GM19240 (cell line): Measurements from ENCODE around the gene NBAS.
"Not testable (repeated sequence)": the region's sequence is repeated elsewhere in the genome, so short reads cannot be mapped to it uniquely, and the experiment has no call there.

ENCODE experiments used
- DNase-seq: peaks from one replicate; pipeline ENCODE4 v3.0.0; 2011; ENCODE audit warnings: low spot score; ENCODE audit not compliant: insufficient read length

NBAS gene

DNA sequence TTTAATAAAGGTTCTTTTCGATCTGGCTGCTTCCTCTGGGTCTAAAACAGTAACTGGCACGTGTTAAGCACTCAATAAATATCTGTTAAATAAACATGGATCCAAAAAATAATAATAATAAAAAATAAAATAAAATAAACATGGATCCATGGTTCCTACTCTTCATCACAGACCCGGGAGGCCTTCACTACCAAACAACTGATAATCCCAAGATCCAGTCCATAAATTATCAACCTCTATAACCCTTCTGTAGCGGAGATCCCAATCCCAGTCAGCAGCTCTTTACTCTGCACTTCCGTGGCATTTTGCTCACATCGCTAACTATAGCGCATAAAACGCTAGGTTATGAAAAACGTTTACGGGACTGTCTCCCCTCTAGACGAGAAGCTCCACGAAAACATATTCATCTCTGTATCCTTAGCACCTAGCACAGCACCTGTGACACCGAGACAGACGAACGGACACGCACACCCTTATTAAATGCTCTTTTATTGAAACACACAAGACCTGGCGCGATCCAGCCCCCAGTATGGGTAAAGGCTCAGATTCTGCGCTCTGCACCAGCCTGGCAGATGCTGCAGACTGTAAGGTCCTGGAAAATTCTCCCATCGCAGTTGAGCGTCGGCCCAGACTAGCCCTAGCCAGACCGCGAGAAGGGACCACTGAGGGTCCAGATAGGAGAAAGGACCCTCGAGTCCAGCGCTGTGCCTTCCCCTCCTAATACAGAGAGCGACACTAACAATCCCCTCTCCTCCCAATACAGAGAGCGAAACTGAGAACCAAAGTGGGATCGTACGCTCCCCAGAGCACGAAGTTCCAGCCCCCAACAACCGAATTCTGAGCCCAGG is 770 bp downstream of the NBAS start:
- no peak for DNase-seq

DNA sequence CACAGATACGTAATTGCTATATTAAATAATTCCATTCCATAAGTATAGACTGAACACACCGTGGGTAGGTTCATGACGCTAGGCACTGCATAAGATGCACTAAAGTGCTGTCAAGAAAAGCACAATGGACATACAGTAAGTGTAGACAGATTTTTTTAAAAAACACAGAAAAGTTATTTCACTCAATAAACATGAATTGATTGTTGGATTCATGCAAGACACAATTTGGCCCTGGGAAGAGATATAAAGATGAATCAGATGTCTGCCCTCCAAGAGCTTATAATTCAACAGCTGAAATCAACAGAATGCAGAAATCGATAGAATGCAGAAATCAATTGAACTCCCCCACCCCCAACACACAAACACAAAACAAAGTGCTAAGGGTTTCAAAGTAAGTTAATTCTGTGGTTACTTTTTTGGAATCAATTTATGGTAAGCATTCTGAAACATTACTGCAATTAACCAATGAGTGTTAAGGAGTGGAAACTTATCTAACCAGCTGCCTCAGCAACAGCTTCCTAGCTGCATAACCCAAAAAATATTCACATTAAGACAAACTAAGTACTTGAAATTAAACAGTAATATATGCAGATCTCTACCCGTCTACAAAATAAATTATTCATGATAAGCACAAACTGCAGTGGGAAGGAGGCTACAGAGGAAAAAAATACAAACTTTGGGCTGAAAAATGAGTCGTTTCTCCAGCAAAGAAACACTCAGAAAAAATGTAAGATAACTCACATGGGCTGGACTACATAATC is 1.6 kb downstream of the NBAS start:
- DNase-seq, result no peak

- no peak for DNase-seq
Observed at GRCh38 chr2:15557887-15558311, 3.2 kb downstream of the NBAS start.

DNA sequence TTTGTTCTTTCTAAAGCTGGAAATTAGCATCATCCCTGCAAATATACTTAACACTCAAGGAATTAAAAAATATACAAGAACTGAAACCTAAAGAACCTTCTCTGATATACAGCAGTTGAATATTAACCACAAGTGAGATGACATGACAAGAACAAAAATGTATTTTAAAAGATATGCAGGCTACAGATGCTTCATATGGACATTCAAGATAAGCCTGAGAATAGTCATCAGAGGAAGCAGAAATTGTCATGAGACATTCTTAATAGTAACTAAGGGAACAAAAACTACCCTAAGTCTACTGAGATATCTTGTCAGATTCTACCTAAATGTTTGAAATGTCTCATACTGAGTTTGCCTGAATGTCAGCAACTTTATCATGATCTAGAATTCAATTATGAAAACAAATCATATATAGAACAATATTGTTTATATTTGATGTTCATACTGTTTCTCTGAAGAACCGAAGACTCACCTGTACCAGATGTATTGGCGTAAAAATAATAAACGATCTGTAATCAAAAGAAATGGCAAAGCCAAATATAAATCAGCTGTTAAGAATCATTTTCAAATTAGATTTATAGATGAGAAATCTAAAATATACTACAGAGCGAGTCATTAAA is 4.7 kb downstream of the NBAS start:
- DNase-seq, result no peak

DNA sequence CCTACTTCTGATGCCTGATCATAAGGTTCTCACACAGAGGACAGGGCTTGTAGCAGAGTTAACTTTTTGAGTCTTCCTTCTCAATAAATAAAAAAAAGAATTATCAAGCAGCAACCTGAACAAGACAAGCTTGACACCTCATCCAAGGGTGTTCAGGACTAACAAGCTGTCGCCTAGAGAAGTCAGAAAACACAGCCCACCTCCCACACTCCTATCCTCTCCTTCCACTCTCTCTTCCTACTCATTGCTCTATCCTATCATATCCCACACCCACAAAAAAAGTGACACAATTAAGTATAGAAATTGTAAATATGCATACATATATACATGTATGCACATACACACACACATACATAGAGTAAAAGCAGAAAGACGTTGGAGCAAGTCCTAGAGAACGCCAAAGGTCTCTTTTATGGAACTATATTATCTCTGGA is 5.4 kb downstream of the NBAS start:
- DNase-seq, result no peak

DNA sequence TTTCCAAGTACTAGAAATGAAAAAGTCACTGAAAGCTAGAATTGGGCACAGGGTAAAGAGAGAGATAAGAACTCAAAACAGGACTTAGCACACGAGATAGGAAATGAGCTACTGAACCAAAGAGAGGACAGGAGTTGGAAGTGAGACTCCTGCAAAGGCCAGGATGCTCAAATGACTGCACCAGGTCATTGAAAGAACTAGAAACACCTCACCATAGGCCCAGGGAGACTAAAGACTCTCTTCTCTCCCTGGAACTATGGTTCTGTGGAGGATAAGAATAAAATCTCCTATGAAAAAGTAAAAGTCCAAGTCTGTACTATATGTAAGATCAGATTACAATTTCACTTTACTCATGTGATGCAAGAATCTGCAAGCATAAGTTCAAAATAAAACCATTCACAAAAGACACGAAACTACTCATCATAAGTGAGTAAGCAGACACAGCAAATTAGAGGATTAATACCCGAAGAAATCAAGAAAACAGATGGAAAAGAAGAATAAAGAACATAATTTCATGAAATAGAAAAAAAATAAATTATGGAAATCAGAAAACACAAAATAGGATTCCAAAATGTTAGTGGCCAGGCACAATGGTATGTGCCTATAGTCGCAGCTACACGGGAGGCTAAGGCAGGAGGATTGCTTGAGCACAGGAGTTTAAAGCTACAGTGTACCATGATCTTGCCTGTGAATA is 6.5 kb downstream of the NBAS start:
- DNase-seq, result no peak

- no peak for DNase-seq
Observed at GRCh38 chr2:15553951-15554350, 7.2 kb downstream of the NBAS start.

- DNase-seq, result no peak
Observed at GRCh38 chr2:15553519-15553918, 7.6 kb downstream of the NBAS start.

- no peak for DNase-seq
Observed at GRCh38 chr2:15548974-15549373, 12.2 kb downstream of the NBAS start.

DNA sequence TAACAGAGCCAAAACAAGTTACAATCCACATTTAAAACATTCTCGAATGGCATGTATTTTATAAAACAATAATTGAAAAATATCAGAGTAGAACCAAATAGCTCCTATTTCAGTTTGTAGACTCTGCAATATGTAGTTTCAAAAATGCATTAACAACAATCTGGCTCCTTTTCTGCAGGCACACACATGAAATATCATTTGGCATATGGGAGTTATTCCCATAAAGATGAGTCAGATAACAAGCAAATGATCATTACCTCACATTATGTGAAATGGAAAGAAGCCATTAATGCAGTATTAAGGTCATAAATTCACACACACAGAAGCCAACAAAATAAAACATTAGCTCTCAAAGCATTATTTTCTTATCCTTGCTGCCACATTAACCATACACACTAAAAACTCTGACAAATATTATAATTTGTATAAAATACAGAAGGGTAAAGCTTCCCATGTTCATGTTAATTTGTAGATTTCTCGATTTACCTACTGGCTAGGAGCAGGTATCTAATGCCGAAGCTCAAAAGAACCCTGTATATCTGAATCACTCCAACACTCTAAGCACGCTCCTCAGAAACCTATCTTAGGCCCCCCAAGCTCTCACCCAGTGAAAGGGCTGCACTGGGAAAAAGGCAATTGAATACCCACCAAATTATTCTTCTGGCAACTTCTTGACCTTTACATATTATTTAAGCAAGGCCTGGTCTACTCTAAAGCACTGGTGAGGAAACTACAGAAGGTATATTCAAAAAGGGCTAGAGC is 13.8 kb downstream of the NBAS start:
- DNase-seq, result no peak

- no peak for DNase-seq
Observed at GRCh38 chr2:15546297-15547098, 14.6 kb downstream of the NBAS start.

DNA sequence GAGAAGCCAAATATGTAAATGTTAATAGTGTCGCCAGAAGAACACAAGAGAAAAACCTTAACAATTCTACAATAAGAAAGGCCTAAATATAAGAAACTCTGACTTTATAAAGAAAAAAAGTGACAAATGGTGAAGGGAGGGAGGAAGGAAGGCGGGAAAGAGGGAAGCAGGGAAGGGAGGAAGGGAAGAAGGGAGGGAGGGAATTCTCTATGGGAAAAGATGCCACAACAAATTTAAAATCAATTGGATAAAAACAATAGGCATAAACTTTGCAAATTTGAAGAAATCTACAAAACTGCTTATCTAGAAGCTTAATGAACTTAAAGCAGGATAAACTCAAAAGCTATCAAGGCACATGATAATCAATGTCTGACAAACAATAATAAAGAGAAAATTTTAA is 16.9 kb downstream of the NBAS start:
- DNase-seq, result no peak

- no peak for DNase-seq
Observed at GRCh38 chr2:15543541-15543940, 17.6 kb downstream of the NBAS start.

DNA sequence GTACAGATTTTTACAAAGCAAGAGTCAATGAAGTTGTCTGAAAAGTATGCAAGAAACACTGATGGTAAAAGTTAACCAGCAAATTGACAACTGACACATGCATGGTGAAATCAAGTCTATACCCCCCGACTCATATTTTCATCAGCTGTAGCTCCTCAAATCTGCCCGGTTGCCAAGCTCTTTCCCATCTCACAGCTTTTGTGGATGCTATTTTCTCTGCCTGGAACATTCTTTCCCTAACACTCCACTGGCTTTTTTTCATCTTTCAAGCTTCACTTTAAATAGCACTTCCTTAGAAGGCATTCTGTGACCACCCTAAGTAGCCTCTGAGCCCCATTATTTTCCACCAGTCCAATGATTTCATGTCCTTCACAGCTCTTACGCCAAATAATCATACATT is 18.1 kb downstream of the NBAS start:
- no peak for DNase-seq

DNA sequence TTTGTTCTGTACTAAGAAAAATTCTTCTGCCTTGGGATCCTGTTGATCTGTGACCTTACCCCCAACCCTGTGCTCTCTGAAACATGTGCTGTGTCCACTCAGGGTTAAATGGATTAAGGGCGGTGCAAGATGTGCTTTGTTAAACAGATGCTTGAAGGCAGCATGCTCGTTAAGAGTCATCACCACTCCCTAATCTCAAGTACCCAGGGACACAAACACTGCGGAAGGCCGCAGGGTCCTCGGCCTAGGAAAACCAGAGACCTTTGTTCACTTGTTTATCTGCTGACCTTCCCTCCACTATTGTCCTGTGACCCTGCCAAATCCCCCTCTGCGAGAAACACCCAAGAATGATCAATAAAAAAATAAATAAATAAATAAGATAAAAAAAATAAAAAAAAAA is 18.9 kb downstream of the NBAS start:
- DNase-seq, result not testable (repeated sequence)

DNA sequence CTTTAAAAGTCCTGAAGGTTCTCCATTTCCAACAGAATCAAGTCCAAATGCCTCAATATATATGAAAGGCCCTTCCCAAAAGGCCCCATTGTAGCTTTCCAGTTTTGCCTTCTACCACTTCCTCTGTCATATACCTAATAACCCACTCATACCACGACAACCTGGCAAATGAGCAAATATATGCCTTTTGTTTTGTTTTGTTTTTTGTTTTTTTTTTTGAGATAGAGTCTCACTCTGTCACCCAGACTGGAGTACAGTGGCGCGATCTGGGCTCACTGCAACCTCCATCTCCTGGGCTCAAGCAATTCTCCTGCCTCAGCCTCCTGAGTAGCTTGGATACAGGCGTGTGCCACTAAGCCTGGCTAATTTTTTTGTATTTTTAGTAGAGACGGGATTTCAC is 20.6 kb downstream of the NBAS start:
- not testable (repeated sequence) for DNase-seq

DNA sequence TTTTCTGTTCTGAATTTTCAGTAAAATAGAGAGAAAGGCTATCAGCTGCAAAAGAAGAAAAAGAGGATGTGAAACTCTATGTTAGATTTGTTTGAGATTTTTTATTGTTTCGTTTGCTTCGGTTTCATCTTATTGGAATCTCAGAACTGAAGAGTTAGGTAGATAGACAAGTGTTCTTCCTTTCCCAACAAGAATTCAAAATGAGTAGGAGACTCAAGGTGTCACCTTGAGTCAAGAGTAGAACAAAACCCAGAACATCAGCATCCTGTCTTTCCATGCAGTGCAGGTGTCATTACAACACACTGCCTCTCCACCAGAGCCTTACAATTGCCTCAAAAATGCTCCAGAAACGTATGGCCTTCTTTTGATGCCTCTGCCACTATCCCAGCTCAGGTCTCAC is 21.1 kb downstream of the NBAS start:
- DNase-seq, result peak; percentile 19

- DNase-seq, result no peak
Observed at GRCh38 chr2:15538792-15539191, 22.3 kb downstream of the NBAS start.

- DNase-seq, result no peak
Observed at GRCh38 chr2:15533860-15534480, 27.2 kb downstream of the NBAS start.

GRCh38 chr2:15532996-15533395 is 28.1 kb downstream of the NBAS start:
- DNase-seq, result no peak
